HG03439 (cell line): Measurements from ENCODE around the gene CBX4.
"Not testable (repeated sequence)": the region's sequence is repeated elsewhere in the genome, so short reads cannot be mapped to it uniquely, and the experiment has no call there.

Experiments
- ATAC-seq: cut with Tn5 transposase; IDR thresholded peaks from one replicate; pipeline ENCODE4 v1.9.1; 2021; ENCODE audit warnings: mild to moderate bottlenecking, moderate library complexity; ENCODE audit not compliant: unreplicated experiment

Gene CBX4

GRCh38 chr17:79861413-79862216 lies 22.4 kb upstream of the CBX4 start:
- no peak for ATAC-seq

- no peak for ATAC-seq
These were observed 20.7 kb upstream of the CBX4 start for GRCh38 chr17:79859676-79860615.

GRCh38 chr17:79857095-79857494 lies 17.9 kb upstream of the CBX4 start:
- no peak for ATAC-seq

- no peak for ATAC-seq
These were observed 16.3 kb upstream of the CBX4 start for GRCh38 chr17:79855331-79856124.

- no peak for ATAC-seq
These were observed 15.1 kb upstream of the CBX4 start for GRCh38 chr17:79854080-79855060.

GRCh38 chr17:79853168-79853567 lies 13.9 kb upstream of the CBX4 start:
- ATAC-seq = not testable (repeated sequence)

- no peak for ATAC-seq
These were observed 13.5 kb upstream of the CBX4 start for GRCh38 chr17:79852748-79853147.

GRCh38 chr17:79851461-79851817 lies 12.2 kb upstream of the CBX4 start:
- ATAC-seq = no peak

- no peak for ATAC-seq
These were observed 11.6 kb upstream of the CBX4 start for GRCh38 chr17:79850571-79851460.

GRCh38 chr17:79849953-79850352 lies 10.7 kb upstream of the CBX4 start:
- ATAC-seq = no peak

GRCh38 chr17:79848370-79848766 lies 9.1 kb upstream of the CBX4 start:
- ATAC-seq = no peak

GRCh38 chr17:79847698-79848369 lies 8.6 kb upstream of the CBX4 start:
- ATAC-seq = no peak

GRCh38 chr17:79845601-79845949 lies 6.3 kb upstream of the CBX4 start:
- ATAC-seq = no peak

- no peak for ATAC-seq
These were observed 5.8 kb upstream of the CBX4 start for GRCh38 chr17:79844869-79845600.

- ATAC-seq = no peak
These were observed 4.9 kb upstream of the CBX4 start for GRCh38 chr17:79843816-79844800.

GRCh38 chr17:79843474-79843815 lies 4.2 kb upstream of the CBX4 start:
- no peak for ATAC-seq
